HL-60 (cell line): ENCODE data around the gene DHRS9.

Experiments
- DNase-seq, 2 experiments: peaks; one replicate each; pipeline ENCODE4 v3.0.0-alpha.2; 2010 to 2020; ENCODE audit warnings: low read depth in 1 of 2, low spot score in 1 of 2
- H3K27ac ChIP-seq: fragments of 250-450 bp; sonication (Bioruptor Pico); replicated peaks from 2 replicates; pipeline ENCODE4 v1.5.1; 2020; ENCODE audit warnings: mild to moderate bottlenecking, moderate library complexity
- H3K27me3 ChIP-seq: fragments of 250-450 bp; sonication (Bioruptor Pico); 2 replicates; pipeline ENCODE4 v1.5.1; 2021; ENCODE audit warnings: mild to moderate bottlenecking, moderate library complexity; ENCODE audit not compliant: insufficient read depth, poor library complexity, severe bottlenecking
- H3K4me3 ChIP-seq: replicated peaks from 2 replicates; pipeline ENCODE4 v1.5.1; 2011; ENCODE audit warnings: mild to moderate bottlenecking, control low read depth, low read length; ENCODE audit not compliant: insufficient read depth
- CTCF ChIP-seq: IDR thresholded peaks from one replicate; pipeline ENCODE4 v1.5.1; 2011; ENCODE audit warnings: low read length, control low read depth, inconsistent platforms; ENCODE audit not compliant: insufficient read depth
- GABPA ChIP-seq: IDR thresholded peaks from 2 replicates; pipeline ENCODE4 v1.6.1; 2012; ENCODE audit warnings: low read depth
- POLR2AphosphoS5 ChIP-seq: IDR thresholded peaks from 2 replicates; pipeline ENCODE4 v1.6.1; 2012; ENCODE audit warnings: low read depth
- REST ChIP-seq: IDR thresholded peaks from 2 replicates; pipeline ENCODE4 v1.6.1; 2012; ENCODE audit warnings: low read depth; ENCODE audit not compliant: insufficient replicate concordance
- SPI1 ChIP-seq: IDR thresholded peaks from 2 replicates; pipeline ENCODE4 v1.6.1; 2012; ENCODE audit warnings: low read depth, mild to moderate bottlenecking, borderline replicate concordance

The DHRS9 gene

GRCh38 chr2:169106563-169107545 is 37.5 kb downstream of the DHRS9 start:
- TF ChIP-seq REST = no peak
- TF ChIP-seq GABPA = no peak
- TF ChIP-seq CTCF = no peak
- peak; percentile 53; the same call in 1 of the 2 replicates for TF ChIP-seq SPI1
- no peak for TF ChIP-seq POLR2AphosphoS5
- Histone ChIP-seq H3K27ac (peak overlapping the region; percentile 61), H3K27me3 (no peaks in the 10 kb centered on the region), H3K4me3 (no peak overlapping the region)
- DNase-seq = peak in 1 of 2 experiments; percentile 56

- no peak overlapping the region for H3K4me3 ChIP-seq
- no peaks in the 10 kb centered on the region for H3K27me3 ChIP-seq
- peak overlapping the region; percentile 61 for H3K27ac ChIP-seq
- TF ChIP-seq GABPA (no peak), SPI1 (peak; percentile 82; the same call in 1 of the 2 replicates), POLR2AphosphoS5 (no peak)
- peak in 1 of 2 experiments; percentile 69 for DNase-seq
Measured at GRCh38 chr2:169107645-169108044, 38.3 kb downstream of the DHRS9 start.

- no peak overlapping the region for H3K4me3 ChIP-seq
- H3K27ac ChIP-seq = peak overlapping the region; percentile 61
- TF ChIP-seq REST (no peak), CTCF (no peak), POLR2AphosphoS5 (no peak), GABPA (no peak), SPI1 (peak; percentile 80)
- no peaks in the 10 kb centered on the region for H3K27me3 ChIP-seq
- DNase-seq = peak; percentile 21 to 31
Measured at GRCh38 chr2:169108099-169108884, 38.9 kb downstream of the DHRS9 start.
